HG03060 (cell line): ENCODE results near the gene IL23R.
"Not testable (repeated sequence)": the region's sequence is repeated elsewhere in the genome, so short reads cannot be mapped to it uniquely, and the experiment has no call there.

Source experiments
- ATAC-seq: cut with Tn5 transposase; IDR thresholded peaks from one replicate; pipeline ENCODE4 v1.9.1; 2021; ENCODE audit warnings: low read depth, moderate number of reproducible peaks; ENCODE audit not compliant: unreplicated experiment

IL23R gene

DNA sequence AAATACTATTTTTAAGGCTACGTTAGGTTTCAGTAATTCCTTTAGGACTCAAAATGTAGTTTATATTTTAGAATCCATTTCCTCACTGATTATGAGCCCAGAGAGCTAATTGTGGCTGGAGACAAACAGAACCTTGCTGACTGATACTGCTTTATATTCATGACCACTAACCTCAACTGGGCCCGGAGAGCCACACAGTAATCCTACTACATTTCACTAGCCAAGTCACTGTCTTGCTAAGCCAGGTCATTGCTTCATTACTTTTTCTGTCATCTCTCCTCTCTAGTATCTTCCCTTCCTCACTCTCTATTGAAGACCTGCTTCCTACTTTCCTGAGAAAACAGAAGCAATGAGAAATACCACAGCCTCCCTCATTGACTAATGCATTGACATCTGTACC lies 24.7 kb downstream of the IL23R start:
- ATAC-seq, result no peak

DNA sequence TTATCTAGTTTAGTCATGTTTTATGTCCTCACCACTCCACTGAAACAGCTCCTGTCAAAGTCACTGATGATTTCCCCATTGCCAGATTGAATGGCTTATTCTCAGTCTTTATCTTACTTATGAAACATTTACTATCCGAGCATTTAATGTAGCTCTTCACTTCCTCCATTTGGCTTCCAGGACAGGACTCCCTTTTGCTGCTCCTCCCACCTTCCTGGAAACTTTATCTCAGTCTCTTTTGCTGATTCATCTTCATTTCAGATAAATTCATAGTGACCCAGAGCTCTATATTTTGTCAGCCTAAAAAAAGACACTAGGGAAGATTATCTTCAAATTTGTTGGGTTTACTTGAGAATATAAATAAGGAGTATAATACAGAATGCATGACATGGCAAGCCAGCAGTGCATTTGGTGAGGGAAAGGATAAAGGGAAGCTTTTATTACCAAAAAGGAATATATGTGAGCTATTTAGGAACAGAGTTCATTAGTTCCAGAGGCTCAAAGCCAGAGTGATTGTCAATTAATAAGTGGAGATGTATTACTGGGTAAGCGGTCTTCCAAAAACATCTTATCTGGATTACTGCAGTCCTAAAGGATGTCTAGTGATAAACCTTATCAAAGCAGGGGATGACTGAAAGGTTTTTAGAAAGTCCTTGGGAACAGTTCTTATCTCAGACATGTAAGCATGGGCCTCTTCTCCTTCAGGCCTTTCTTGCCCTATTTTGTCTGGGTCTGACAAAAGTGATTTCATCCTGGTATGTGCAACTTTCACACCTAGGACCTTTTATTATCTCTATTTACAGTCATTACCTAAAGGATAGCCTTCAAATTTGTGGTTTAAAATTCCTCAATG lies 25.6 kb downstream of the IL23R start:
- no peak for ATAC-seq

DNA sequence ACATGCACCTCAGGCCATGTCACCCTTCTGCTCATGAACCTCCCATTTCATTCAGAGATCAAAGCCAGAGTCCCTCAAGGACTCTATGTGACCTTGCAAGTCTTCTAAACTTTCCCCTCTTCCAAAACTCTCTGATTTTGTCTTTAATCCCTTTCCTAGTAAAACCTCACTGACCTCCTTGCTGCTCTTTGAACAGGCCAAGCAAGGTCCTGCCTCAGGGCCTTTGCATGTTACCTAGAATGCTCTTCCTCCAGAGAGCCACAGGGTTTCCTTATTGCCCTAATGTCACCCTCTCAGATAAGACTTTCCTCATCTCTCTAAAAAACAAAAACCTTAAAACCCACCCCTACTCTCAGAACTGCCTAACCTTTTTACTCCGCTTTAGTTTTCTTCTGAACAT lies 26.6 kb downstream of the IL23R start:
- ATAC-seq, result no peak

DNA sequence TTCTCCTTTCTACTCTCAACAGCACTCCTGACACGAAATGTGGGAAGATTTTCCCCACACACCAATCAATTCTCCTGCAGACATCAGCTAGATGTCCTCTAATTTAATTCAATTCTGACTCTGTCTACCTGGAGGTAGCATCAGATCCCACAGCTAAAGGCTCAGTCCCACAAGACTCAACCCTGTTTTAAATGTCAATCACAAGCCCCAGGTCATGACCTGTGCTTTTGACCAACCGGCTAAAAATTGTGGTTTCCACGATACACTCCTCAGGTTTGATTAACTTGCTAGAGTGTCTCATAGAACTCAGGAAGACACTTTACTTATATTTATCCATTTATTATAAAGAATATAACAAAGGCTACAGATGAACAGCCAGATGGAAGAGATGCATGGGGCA lies 27.4 kb downstream of the IL23R start:
- no peak for ATAC-seq

DNA sequence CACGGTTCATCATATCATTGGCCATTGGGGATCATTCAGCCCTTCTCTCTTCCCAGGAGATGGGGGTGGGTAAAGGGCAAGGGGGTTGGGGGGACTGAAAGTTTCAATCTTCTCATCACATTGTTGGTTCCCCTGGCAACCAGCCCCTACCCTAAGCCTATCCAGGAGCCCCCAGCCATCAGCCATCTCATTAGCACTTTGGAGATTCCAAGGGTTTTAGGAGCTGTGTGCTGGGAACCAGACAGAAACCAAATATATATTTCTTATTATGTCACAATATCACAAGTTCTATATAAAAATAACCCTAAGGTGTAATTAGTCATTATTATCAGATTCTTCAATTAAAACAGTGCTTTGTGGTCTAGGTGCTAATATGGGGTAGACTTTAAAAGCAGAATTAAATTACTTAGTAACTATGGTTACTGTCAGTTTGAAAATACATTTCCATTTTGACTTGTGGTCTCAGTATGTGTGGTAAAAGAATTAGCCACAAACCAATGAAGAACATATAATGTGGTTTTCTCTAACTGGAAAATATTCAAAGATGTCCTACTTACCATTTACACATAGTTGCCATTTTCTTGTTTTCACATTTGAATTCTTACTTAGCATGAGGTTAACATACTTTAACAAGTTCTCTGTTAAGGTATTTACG lies 28.1 kb downstream of the IL23R start:
- ATAC-seq, result peak; percentile 84

DNA sequence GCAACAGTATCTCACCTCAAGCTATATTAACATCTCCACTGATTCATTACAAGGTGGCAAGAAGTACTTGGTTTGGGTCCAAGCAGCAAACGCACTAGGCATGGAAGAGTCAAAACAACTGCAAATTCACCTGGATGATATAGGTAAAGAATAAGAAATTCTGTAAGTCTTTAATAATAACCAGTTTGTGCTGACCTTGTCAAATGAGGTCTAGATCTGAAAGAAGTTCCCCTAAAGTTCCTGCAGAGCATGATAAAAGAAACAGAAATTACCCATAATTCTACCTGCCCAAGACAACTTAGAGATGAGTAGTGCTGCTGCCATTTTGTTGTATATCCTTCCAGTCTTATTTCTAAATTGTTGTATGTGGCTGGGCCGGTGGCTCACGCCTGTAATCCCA lies 34.5 kb downstream of the IL23R start:
- no peak for ATAC-seq

DNA sequence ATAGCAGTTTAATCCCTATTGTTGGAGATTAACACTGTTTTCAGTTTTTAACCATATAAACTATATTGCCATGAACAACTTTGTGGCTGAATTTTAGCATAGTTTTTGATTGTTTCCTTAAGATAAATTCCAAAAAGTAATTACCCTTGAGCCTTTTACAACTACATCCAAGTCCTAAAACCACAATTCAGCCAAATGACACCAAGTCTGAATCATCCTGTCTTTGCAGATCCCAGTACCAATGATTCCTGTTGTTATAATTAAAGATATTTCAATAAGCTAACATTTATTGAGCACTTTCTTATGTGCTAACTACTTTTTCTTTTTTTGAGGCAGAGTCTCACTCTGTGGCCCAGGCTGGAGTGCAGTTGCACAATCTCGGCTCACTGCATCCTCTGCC lies 35.6 kb downstream of the IL23R start:
- ATAC-seq, result no peak

DNA sequence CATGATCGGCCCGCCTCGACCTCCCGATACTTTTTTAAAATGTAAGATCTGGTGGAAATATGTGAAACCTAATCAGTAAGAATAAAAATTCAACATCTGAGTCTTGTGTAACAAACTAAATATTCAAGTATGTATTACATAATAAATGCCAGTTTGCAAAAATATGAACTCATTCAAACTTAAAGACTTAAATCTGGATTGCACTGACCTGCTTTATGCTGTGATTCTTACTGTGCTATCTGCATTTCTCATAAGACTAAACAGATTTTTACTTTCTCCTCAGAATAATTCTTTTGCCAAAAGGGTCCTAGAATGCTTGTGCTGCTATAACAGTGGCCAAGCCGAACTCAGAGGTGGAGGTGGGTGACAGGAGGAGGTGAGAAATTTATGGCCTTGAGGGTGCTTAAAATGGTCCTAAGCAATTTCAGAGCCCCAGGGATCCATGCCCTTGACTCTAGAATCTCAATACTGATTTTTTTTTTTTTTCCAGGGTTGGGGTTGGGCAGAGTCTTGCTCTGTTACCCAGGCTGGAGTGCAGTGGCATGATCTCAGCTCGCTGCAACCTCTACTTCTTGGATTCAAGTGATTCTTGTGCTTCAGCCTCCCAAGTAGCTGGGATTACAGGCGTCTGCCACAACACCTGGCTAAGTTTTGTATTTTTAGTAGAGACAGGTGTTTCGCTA lies 38.2 kb downstream of the IL23R start:
- ATAC-seq, result no peak

DNA sequence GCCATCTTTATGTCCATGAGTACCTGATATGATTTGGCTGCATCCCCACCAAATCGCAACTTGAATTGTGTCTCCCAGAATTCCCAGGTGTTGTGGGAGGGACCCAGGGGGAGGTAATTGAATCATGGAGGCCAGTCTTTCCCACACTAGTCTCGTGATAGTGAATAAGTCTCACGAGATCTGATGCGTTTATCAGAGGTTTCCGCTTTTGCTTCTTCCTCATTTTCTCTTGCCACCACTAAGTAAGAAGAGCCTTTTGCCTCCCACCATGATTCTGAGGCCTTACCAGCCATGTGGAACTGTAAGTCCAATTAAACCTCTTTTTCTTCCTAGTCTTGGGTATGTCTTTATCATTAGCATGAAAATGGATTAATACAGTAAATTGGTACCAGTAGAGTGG lies 41.1 kb downstream of the IL23R start:
- not testable (repeated sequence) for ATAC-seq

DNA sequence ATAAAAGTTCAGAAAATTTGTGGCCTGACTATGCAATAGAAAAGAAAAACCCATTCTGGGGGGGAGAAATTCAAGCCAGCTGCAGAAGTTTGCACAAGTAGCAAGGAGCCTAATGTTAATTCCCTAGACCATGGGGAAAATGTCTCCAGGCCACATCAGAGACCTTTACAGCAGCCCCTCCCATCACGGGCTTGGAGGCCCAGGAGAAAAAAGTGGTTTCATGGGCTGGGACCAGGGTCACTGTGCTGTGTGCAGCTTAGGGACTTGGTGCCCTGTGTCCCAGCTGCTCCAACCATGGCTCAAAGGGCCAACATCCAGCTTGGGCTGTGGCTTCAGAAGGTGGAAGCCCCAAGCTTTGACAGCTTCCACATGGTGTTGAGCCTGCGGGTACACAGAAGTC lies 42.0 kb downstream of the IL23R start:
- no peak for ATAC-seq

DNA sequence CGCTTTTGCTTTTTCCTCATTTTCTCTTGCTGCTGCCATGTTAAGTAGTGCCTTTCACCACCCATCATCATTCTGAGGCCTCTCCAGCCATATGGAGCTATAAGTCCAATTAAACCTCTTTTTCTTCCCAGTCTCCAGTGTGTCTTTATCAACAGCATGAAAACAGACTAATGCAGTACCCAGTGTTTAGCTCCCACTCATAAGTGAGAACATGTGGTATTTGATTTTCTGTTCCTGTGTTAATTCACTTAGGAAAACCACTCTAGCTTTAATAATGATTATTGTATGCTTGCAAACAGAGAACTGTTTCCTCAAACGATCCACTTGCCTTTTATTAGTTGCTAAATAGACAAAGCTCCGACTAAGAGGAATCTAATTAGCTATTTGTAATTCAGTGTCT lies 43.3 kb downstream of the IL23R start:
- ATAC-seq, result no peak

DNA sequence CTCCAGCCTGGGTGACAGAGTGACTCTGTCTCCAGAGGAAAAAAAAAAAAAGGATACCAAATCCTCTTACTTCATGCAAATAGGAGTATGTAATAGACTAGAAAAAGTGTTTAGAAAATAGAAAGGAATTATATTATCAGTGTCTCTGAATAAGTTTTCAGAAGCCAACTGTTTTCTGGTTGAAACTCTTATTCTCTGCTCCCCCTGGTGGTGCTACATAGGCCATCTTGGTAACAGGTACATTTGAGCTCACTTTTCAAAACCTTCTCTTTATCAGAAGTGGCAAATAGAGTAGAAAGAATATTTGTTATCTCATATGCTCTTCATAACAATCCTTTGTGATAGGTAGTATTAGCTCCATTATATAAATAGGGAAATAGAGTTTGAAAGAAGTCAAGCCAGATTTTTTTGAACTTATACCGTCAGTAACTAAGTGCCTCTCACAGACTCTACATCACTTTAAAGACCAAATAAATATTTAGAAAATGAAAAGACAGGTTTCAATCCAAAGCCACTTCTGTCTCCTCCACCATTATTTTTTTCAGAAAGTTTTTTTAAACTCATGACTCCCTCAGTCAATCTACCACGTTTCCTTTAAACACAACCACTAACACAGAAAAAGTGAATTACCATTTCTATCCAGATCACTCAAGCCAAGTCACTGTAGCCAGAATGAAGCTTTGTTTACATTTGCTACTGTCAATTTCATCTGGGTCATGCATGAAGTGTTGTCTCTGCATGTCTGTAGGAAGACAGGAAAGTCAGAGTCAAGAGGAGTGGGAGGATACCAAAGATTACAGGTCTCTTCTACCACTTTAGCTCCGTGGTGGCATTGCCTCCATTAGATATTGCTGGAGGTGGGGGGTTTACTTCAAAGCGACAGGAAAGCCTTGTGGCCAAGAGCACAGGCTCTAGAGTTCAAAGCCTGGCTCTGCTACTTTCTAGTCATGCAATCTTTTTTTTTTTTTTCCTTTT lies 45.6 kb downstream of the IL23R start:
- ATAC-seq, result no peak

DNA sequence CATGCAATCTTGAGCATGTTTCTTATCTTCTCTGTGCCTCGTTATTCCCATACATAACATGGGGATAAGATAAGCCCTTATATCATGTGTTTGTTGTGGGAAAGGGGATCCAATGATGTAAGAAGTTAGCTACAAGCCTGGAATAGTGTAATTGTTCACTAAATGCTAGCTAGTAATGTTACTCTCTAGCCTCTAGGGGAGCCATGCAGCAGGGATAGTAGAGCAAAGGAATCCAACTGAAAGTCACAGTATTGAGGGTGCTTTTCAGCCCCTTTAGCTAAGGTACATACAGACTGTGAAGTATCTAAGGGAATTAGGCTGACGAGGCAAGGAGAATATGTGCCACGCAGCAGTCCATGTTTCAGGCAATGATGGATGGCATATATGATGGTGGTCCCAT lies 46.9 kb downstream of the IL23R start:
- no peak for ATAC-seq

DNA sequence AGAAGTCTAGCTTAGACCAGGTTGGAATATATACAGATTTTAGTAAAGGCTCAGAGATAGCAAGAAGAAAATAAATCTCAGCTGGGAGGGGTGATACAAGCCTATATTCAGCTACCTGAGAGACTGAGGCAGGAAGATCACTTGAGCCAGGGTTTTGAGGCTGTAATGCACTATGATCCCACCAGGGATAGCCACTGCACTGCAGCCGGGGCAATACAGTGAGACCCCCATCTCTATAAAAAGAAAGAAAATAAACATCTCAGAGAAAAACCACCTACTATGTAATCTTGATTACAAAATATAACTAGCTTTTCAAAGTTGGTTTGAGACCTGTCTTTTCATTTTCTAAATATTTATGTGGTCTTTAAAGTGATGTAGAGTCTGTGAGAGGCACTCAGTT lies 47.7 kb downstream of the IL23R start:
- no peak for ATAC-seq

DNA sequence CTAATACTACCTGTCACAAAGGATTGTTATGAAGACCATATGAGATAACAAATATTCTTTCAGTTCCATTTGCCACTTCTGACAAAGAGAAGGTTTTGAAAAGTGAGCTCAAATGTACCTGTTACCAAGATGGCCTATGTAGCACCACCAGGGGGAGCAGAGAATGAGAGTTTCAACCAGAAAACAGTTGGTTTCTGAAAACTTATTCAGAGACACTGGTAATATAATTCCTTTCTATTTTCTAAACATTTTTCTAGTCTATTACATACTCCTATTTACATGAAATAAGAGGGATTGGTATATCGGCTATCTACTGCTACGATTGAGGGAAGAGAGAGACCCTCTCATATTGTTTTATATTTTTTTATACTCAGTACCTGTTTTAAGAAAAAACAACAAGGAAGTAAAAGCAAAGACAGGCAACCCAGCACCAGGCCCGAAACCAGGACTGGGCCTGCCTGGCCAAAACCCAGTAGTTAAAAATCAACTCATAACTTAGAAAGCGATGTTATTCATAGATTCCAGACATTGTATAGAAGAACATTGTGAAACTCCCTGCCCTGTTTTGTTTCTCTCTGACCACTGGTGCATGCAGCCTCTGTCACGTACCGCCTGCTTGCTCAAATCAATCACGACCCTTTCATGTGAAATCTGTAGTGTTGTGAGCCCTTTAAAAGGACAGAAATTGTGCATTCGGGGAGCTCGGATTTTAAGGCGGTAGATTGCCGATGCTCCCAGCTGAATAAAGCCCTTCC lies 48.3 kb downstream of the IL23R start:
- ATAC-seq, result peak; percentile 49

DNA sequence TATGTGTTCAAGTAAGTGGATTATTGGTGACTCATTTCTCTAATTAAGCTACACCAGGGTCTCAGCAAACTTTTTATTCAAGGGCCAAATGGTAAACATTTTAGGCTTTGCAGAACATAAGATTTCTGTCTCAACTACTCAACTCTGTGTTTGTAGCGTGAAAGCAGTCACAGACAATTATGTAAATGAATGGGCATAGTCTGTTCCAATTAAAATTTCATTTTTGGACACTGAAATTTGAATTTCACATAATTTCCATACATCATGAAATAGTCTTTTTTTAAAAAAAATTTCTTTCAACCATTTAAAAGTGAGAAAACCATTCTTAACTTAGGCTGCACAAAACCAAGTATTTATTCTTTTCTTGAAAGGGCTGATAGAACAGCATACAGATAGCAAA lies 50.1 kb downstream of the IL23R start:
- no peak for ATAC-seq

DNA sequence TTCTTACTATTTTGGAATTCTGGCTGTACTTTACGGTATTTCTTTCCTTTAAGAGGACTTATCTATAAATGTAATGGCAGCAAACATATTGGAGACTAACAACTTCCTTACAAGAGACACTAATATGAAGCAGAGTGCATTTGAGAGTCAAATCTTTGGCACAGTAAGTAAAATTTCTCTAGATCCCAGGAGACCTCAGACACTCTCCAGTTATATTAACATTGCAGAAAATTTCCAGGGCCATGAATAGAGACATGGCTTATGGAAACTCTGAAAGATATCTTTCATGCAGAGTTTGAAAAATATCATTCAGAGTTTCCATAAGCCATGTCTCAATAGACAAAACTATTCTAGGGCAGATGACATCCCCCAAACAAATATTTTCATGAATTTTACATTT lies 51.2 kb downstream of the IL23R start:
- no peak for ATAC-seq

DNA sequence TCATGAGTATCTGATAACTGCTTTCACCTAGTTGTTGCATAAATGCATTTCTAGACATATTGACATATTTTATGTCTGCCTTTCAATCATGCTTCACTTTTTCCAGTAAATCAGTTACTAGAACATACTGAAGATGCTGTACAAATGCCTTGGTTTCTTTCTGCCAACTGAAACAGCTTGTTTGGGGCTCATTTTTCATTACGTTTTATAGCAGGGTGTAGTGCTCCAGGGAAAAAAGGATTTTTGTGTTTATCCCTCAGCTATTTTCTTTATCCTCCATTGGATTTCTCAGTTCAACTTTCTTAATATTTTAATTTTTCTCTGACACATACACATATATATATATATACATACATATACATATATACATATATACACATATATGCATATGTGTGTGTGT lies 51.7 kb downstream of the IL23R start:
- ATAC-seq, result no peak

DNA sequence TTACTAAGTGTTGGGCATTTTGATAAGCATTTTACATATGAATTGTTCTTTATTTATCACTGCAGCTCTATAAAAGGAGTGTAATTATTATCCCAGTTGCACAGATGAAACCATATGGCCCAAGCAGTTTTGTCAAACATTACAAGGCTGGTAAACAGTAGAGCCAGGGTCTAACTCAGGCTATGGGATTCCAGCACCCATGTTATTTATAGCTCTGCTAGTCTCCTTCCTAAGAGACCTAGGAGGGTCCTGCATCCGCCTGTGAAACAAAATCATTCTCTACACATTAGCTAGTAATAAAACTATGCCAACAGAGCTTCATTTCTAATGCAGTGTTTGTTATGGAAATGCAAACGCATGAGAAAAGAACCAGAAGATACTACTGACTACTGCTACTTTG lies 58.6 kb downstream of the IL23R start:
- ATAC-seq, result no peak

DNA sequence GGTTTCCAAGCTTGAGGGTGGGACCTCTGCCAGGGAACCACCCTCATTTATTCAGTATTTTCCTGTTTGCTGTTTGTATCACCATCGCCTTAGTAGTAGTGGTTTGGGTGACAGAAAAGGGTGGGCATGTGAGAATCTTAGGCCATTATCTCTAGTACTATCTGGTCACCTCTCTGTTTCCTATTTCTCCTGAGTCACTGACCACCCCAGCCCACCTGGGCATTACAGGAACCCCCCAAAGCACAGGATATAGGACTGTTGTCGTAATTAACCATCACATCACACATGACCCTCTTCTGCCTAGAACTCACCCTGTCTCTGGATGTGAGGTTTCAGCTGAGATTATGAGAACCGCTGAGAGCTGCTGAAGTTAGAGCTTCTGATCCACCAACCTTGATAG lies 60.4 kb downstream of the IL23R start:
- no peak for ATAC-seq
